Loucy (cell line): ENCODE data around the gene NGRN.

ENCODE experiments used
- H2AFZ ChIP-seq: fragments of 200-600 bp; sonication (generic); 2 replicates; pipeline ENCODE4 v1.6.0; 2016; ENCODE audit warnings: antibody characterized with exemption, mild to moderate bottlenecking, low read length, moderate library complexity
- H3F3A ChIP-seq: fragments of 200-600 bp; 2 replicates; pipeline ENCODE4 v1.6.0; 2016; ENCODE audit warnings: antibody characterized with exemption, low read depth, mild to moderate bottlenecking
- H3K27me3 ChIP-seq: fragments of 200-600 bp; sonication (generic); 2 replicates; pipeline ENCODE4 v1.6.1; 2014; ENCODE audit warnings: low read length, mild to moderate bottlenecking; ENCODE audit not compliant: insufficient read depth, poor library complexity, severe bottlenecking
- H3K36me3 ChIP-seq: fragments of 200-600 bp; sonication (generic); 2 replicates; pipeline ENCODE4 v1.6.1; 2016; ENCODE audit warnings: low read length; ENCODE audit not compliant: insufficient read depth
- H3K4me1 ChIP-seq: fragments of 200-600 bp; sonication (generic); 2 replicates; pipeline ENCODE4 v1.5.1; 2014; ENCODE audit warnings: low read length, mild to moderate bottlenecking; ENCODE audit not compliant: insufficient read depth, poor library complexity, severe bottlenecking
- H3K4me2 ChIP-seq: fragments of 200-600 bp; sonication (generic); 2 replicates; pipeline ENCODE4 v1.6.0; 2014; ENCODE audit warnings: antibody characterized with exemption, low read length, low read depth, mild to moderate bottlenecking; ENCODE audit not compliant: poor library complexity, severe bottlenecking
- H3K4me3 ChIP-seq: fragments of 200-600 bp; sonication (generic); 2 replicates; pipeline ENCODE4 v1.5.1; 2014; ENCODE audit warnings: low read length, mild to moderate bottlenecking, mixed read lengths; ENCODE audit not compliant: poor library complexity, severe bottlenecking
- H3K79me2 ChIP-seq: fragments of 200-600 bp; sonication (generic); 2 replicates; pipeline ENCODE4 v1.6.1; 2014; ENCODE audit warnings: low read length; ENCODE audit not compliant: insufficient read depth
- H3K9ac ChIP-seq: fragments of 200-600 bp; sonication (generic); 2 replicates; pipeline ENCODE4 v1.6.0; 2014; ENCODE audit warnings: mild to moderate bottlenecking, low read depth, low read length, moderate library complexity; ENCODE audit not compliant: poor library complexity, severe bottlenecking
- H3K9me2 ChIP-seq: fragments of 200-600 bp; sonication (generic); replicated peaks from 2 replicates; pipeline ENCODE4 v1.6.1; 2016; ENCODE audit warnings: low read depth, low read length, mixed read lengths
- H3K9me3 ChIP-seq: fragments of 200-600 bp; sonication (generic); 2 replicates; pipeline ENCODE4 v1.6.1; 2014; ENCODE audit warnings: mild to moderate bottlenecking, antibody characterized with exemption, low read length, low read depth; ENCODE audit not compliant: insufficient read depth
- H4K20me1 ChIP-seq: fragments of 200-600 bp; sonication (generic); 2 replicates; pipeline ENCODE4 v1.6.0; 2014; ENCODE audit warnings: antibody characterized with exemption, low read length, mild to moderate bottlenecking; ENCODE audit not compliant: insufficient read depth, poor library complexity, severe bottlenecking
- CTCF ChIP-seq: fragments of 200-600 bp; sonication (generic); conservative IDR thresholded peaks from 2 replicates; pipeline ENCODE4 v1.5.1; 2014; ENCODE audit warnings: mild to moderate bottlenecking, antibody characterized with exemption, low read length
- EZH2phosphoT487 ChIP-seq: fragments of 200-600 bp; IDR thresholded peaks from 2 replicates; pipeline ENCODE4 v1.6.1; 2018; ENCODE audit warnings: antibody characterized with exemption, mild to moderate bottlenecking, moderate library complexity, borderline replicate concordance

Gene NGRN

GRCh38 chr15:90239371-90239770 lies 26.1 kb upstream of the NGRN start:
- H3K9ac ChIP-seq, result no peak overlapping the region
- no peaks in the 10 kb centered on the region for H3K36me3 ChIP-seq
- H4K20me1 ChIP-seq, result no peaks in the 10 kb centered on the region
- H3K9me2 ChIP-seq, result no peaks in the 10 kb centered on the region
- H3F3A ChIP-seq, result no peaks in the 10 kb centered on the region
- H3K4me2 ChIP-seq, result no peak overlapping the region
- no peak overlapping the region for H2AFZ ChIP-seq
- no peaks in the 10 kb centered on the region for H3K79me2 ChIP-seq
- H3K9me3 ChIP-seq, result no peaks in the 10 kb centered on the region
- H3K4me3 ChIP-seq, result no peak overlapping the region
- TF ChIP-seq EZH2phosphoT487, result no peak
- no peak for TF ChIP-seq CTCF
- H3K27me3 ChIP-seq, result no peaks in the 10 kb centered on the region
- H3K4me1 ChIP-seq, result peaks cover 7% of the 10 kb centered on the region

- TF ChIP-seq CTCF, result no peak
- TF ChIP-seq EZH2phosphoT487, result no peak
- no peaks in the 10 kb centered on the region for H3K27me3 ChIP-seq
Measured at GRCh38 chr15:90240856-90241255, 24.6 kb upstream of the NGRN start.

GRCh38 chr15:90241343-90242192 lies 23.9 kb upstream of the NGRN start:
- Histone ChIP-seq H3K9me3 (no peaks in the 10 kb centered on the region), H3K4me1 (no peaks in the 10 kb centered on the region), H3K4me3 (no peak overlapping the region), H3F3A (no peaks in the 10 kb centered on the region), H3K79me2 (no peaks in the 10 kb centered on the region), H3K36me3 (no peaks in the 10 kb centered on the region), H3K9me2 (no peaks in the 10 kb centered on the region), H3K9ac (no peak overlapping the region), H3K27me3 (no peaks in the 10 kb centered on the region), H2AFZ (no peak overlapping the region), H3K4me2 (no peak overlapping the region), H4K20me1 (no peaks in the 10 kb centered on the region)
- TF ChIP-seq CTCF (no peak), EZH2phosphoT487 (no peak)

More at GRCh38 chr15:90240856-90241255, 24.6 kb upstream of the NGRN start:
- no peak overlapping the region for H3K9ac ChIP-seq
- H4K20me1 ChIP-seq, result no peaks in the 10 kb centered on the region
- H3F3A ChIP-seq, result no peaks in the 10 kb centered on the region
- H2AFZ ChIP-seq, result no peak overlapping the region
- no peaks in the 10 kb centered on the region for H3K36me3 ChIP-seq
- no peak overlapping the region for H3K4me3 ChIP-seq
- no peak overlapping the region for H3K4me2 ChIP-seq
- no peaks in the 10 kb centered on the region for H3K9me2 ChIP-seq
- H3K9me3 ChIP-seq, result no peaks in the 10 kb centered on the region
- no peaks in the 10 kb centered on the region for H3K4me1 ChIP-seq
- H3K79me2 ChIP-seq, result no peaks in the 10 kb centered on the region
